Upper lobe of left lung (tissue), 6 donors: Measurements from ENCODE around the gene FAM227B. TPM values are rescaled to one million over a fixed set of nuclear protein-coding genes. Genes with fewer than 3 reads are reported as not detected.
"Not testable (repeated sequence)": the region's sequence is repeated elsewhere in the genome, so short reads cannot be mapped to it uniquely, and the experiment has no call there.

Experiments
- ATAC-seq, 2 donors: fragments of 200-7000 bp; cut with Tn5 transposase; one replicate each; pipeline ENCODE4 v1.9.1; 2022; ENCODE audit warnings: mild to moderate bottlenecking in 2 of 2, moderate library complexity in 2 of 2; ENCODE audit not compliant: low FRiP score in 2 of 2
- DNase-seq, 2 donors: peaks; one replicate each; pipeline ENCODE4 v3.0.0-alpha.2; 2019 to 2020
- H3K27ac ChIP-seq, 4 donors: fragments of 200-600 bp; sonication (generic); one replicate each; pipeline ENCODE4 v1.5.1; 2016 to 2019
- H3K27me3 ChIP-seq, 4 donors: fragments of 200-600 bp; sonication (generic); one replicate each; pipeline ENCODE4 v1.5.1; 2017 to 2019
- H3K36me3 ChIP-seq, 4 donors: fragments of 200-600 bp; sonication (generic); one replicate each; pipeline ENCODE4 v1.5.1; 2016 to 2019
- H3K4me1 ChIP-seq, 4 donors: fragments of 200-600 bp; sonication (generic); one replicate each; pipeline ENCODE4 v1.5.1; 2018 to 2019
- H3K4me3 ChIP-seq, 4 donors: fragments of 200-600 bp; sonication (generic); one replicate each; pipeline ENCODE4 v1.5.1; 2017 to 2019; ENCODE audit warnings: mild to moderate bottlenecking in 2 of 4, moderate library complexity in 1 of 4
- H3K9me3 ChIP-seq, 4 donors: fragments of 200-600 bp; sonication (generic); one replicate each; pipeline ENCODE4 v1.5.1; 2018 to 2019
- CTCF ChIP-seq, 6 experiments: fragments of 450-650 bp in 4 of 6; fragments of 200-600 bp in 2 of 6; sonication (generic) in 2 of 6; IDR thresholded peaks; one replicate each; pipeline ENCODE4 v1.5.1; 2016 to 2019; ENCODE audit warnings: antibody characterized with exemption in 6 of 6
- EP300 ChIP-seq, 4 donors: sonication (generic); formaldehyde crosslinking; IDR thresholded peaks; one replicate each; pipeline ENCODE4 v1.5.1; 2017; ENCODE audit warnings: antibody characterized with exemption in 4 of 4, control low read depth in 2 of 4
- POLR2A ChIP-seq, 4 donors: fragments of 450-650 bp; IDR thresholded peaks; one replicate each; pipeline ENCODE4 v1.5.1; 2016 to 2017; ENCODE audit warnings: antibody characterized with exemption in 4 of 4, mild to moderate bottlenecking in 2 of 4
- POLR2AphosphoS5 ChIP-seq, 2 donors: sonication (generic); formaldehyde crosslinking; IDR thresholded peaks; one replicate each; pipeline ENCODE4 v1.5.1; 2017; ENCODE audit warnings: antibody characterized with exemption in 2 of 2
- WGBS, 2 donors: methylation state at CpG; one replicate each; pipeline ENCODE4 v1.1.5; 2017 to 2018; 5-methylcytosine and 5-hydroxymethylcytosine counted together
- total RNA-seq, 6 donors: library from RNA; depleted of rRNA in 4 of 6; stranded (reverse); fragments of >200 nt in 4 of 6; gene quantifications; one replicate each; pipeline versions ENCODE4 v1.1.0 to v1.2.1, GENCODE V29; 2016 to 2021
- donor health status: DM: no; HTN: no; CAD: no; lungs with moderate emphysema.
- donor health status: DM: no; HTN: yes; CAD: no; lungs with severe emphysema.

FAM227B gene
- 10 to 100 TPM in 2 of 6 donors, 1 to 10 TPM in 3, not detected in 1; 2.6 to 25.1 (median 2.9) TPM for total RNA-seq

- peaks cover 10 to 23% (median 19%) of the 10 kb centered on the region in 4 donors for H3K4me1 ChIP-seq
- H3K27ac ChIP-seq, result peak within 1 kb of the TSS; percentile 87 to 94 (median 93)
- H3K9me3 ChIP-seq, result peaks cover 0 to 8% (median 6%) of the 10 kb centered on the region in 4 donors
- no peaks in the 10 kb centered on the region for H3K27me3 ChIP-seq
- peak; percentile 99 to 100 for ATAC-seq
- WGBS, 2 donors, result 0% methylated on average over 17 to 35 of the region's 59 CpGs
- TF ChIP-seq POLR2A (IDR thresholded peaks at IDR 0.05), result peak in 3 of 4 donors; percentile 61 to 96 (median 90)
- peak in 1 of 4 donors; percentile 83 for TF ChIP-seq EP300 (IDR thresholded peaks at IDR 0.05)
- peak; percentile 96 to 98 for TF ChIP-seq POLR2AphosphoS5 (IDR thresholded peaks at IDR 0.05)
- peak in 3 of 6 experiments; percentile 10 to 45 (median 11) for TF ChIP-seq CTCF (IDR thresholded peaks at IDR 0.05)
- peak within 1 kb of the TSS; percentile 70 to 87 (median 75) for H3K4me3 ChIP-seq
- DNase-seq, result peak; percentile 98
- peaks cover 3 to 8% (median 6%) of the 10 kb centered on the region in 4 donors for H3K36me3 ChIP-seq
Observed at GRCh38 chr15:49620658-49621368, at the start of gene FAM227B, which contains the start of gene DTWD1. Gene FAM227B, minus strand, starts transcription at chr15:49620818. Its CDS starts 5,647 bp downstream, at chr15:49615171. Gene DTWD1, plus strand, starts transcription at chr15:49621048. Its CDS starts 4,120 bp downstream, at chr15:49625168.

- Histone ChIP-seq H3K27me3 (no peaks in the 10 kb centered on the region), H3K9me3 (no peaks in the 10 kb centered on the region), H3K27ac (no peak overlapping the region), H3K36me3 (no peaks in the 10 kb centered on the region), H3K4me3 (no peak overlapping the region), H3K4me1 (no peaks in the 10 kb centered on the region)
- 42 to 73% methylated on average over 1 of the region's 1 CpG for WGBS, 2 donors
- no peak for TF ChIP-seq CTCF (IDR thresholded peaks at IDR 0.05)
- no peak for TF ChIP-seq POLR2A (IDR thresholded peaks at IDR 0.05)
- TF ChIP-seq POLR2AphosphoS5 (IDR thresholded peaks at IDR 0.05), result no peak
- ATAC-seq (no peak), DNase-seq (no peak)
Observed at GRCh38 chr15:49669288-49669687, 48.7 kb upstream of the FAM227B start.

- not testable (repeated sequence) for H3K4me1 ChIP-seq, ATAC-seq, H3K36me3 ChIP-seq, H3K9me3 ChIP-seq, DNase-seq, H3K27me3 ChIP-seq, H3K27ac ChIP-seq, H3K4me3 ChIP-seq
- 80 to 82% methylated on average over 3 of the region's 3 CpGs for WGBS, 2 donors
Observed at GRCh38 chr15:49666486-49666885, 45.9 kb upstream of the FAM227B start.

GRCh38 chr15:49664716-49665115 is 44.1 kb upstream of the FAM227B start:
- Histone ChIP-seq H3K36me3 (no peaks in the 10 kb centered on the region), H3K27ac (no peak overlapping the region), H3K9me3 (no peaks in the 10 kb centered on the region), H3K4me3 (no peak overlapping the region), H3K4me1 (no peaks in the 10 kb centered on the region), H3K27me3 (no peaks in the 10 kb centered on the region)
- DNase-seq (no peak), ATAC-seq (no peak)
- WGBS, 2 donors, result 47 to 50% methylated on average over 1 of the region's 1 CpG
- TF ChIP-seq POLR2A (IDR thresholded peaks at IDR 0.05) (no peak), POLR2AphosphoS5 (IDR thresholded peaks at IDR 0.05) (no peak), EP300 (IDR thresholded peaks at IDR 0.05) (no peak), CTCF (IDR thresholded peaks at IDR 0.05) (no peak)

GRCh38 chr15:49656734-49657133 is 36.1 kb upstream of the FAM227B start:
- no peaks in the 10 kb centered on the region for H3K27me3 ChIP-seq
- WGBS, 2 donors, result 80 to 84% methylated on average over 1 of the region's 1 CpG
- H3K9me3 ChIP-seq, result peaks cover 8 to 18% (median 16%) of the 10 kb centered on the region in 4 donors
- H3K36me3 ChIP-seq, result no peaks in the 10 kb centered on the region
- ATAC-seq (no peak), DNase-seq (no peak)
- H3K27ac ChIP-seq, result no peak overlapping the region
- no peak overlapping the region for H3K4me3 ChIP-seq
- no peaks in the 10 kb centered on the region for H3K4me1 ChIP-seq
- TF ChIP-seq POLR2A (IDR thresholded peaks at IDR 0.05) (no peak), CTCF (IDR thresholded peaks at IDR 0.05) (no peak), EP300 (IDR thresholded peaks at IDR 0.05) (no peak), POLR2AphosphoS5 (IDR thresholded peaks at IDR 0.05) (no peak)
